ENCODE data around the gene KRTAP10-9.
"Not testable (repeated sequence)": the region's sequence is repeated elsewhere in the genome, so short reads cannot be mapped to it uniquely, and the experiment has no call there.

Gene KRTAP10-9

DNA sequence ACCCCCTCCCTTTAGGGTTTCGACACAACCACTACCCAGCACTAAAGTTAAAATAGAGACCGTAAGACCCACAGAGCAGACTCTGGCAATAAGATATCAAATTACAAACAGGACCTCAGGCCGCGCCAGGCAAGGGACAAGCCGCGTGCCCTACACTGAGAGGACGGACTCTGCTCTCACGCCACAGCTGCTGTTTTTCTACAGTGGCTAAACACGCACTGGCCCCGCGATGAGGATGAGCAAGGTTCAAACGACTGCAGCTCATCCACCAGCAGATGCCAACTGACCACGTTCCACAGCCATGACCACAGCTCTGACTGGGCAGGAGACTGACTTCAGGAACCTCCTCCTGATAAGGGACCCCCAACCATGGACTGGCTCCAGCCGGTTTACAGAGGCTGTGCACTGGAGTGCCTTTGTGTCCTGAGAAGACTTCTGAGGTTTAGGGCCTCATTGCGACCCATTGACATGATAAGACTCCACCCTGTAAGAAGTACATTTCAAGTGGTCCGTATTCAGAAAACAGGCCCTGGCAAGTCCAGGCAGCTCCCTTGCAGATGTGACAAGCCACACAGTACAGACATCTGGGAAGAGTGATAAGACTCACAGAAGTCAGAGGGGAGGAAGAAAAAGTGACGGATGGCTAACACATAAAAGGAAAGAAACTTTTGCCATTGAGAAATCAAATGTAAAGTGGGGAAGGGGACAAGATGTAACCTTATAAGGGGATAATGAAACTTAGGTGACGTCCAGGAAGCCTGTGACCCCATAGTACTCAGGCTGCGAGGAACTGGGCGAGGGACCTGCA, 33.1 kb upstream of the KRTAP10-9 start:
- peak; percentile 61 for DNase-seq
- in situ Hi-C loops (cut with MboI; ENCODE audit: low pct_unique_long_range_greater_than_20kb, low sequenced_read_pairs) = no loop called here

- in situ Hi-C loops (cut with MboI; ENCODE audit: low pct_unique_long_range_greater_than_20kb, low sequenced_read_pairs) = no loop called here
- DNase-seq = no peak
Observed at GRCh38 chr21:44594406-44594916, 32.4 kb upstream of the KRTAP10-9 start.

DNA sequence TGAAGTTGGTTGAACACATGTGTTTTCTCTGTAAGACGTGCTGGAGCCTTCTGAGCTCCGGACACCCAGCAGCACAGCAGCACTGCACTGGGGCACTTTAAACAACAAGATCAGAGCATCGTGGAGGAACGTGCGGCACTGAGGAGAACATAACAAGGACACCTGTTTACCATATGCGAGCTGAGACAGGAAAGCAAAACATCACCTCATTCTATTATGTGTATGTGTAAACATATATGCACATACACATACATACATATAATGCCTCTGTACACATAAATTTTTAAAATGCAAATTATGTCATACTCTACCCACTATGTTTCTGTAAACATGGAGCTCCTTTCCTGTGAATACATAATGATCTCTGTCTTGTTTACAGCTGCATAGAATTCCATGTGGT, 31.4 kb upstream of the KRTAP10-9 start:
- no peak for DNase-seq

DNA sequence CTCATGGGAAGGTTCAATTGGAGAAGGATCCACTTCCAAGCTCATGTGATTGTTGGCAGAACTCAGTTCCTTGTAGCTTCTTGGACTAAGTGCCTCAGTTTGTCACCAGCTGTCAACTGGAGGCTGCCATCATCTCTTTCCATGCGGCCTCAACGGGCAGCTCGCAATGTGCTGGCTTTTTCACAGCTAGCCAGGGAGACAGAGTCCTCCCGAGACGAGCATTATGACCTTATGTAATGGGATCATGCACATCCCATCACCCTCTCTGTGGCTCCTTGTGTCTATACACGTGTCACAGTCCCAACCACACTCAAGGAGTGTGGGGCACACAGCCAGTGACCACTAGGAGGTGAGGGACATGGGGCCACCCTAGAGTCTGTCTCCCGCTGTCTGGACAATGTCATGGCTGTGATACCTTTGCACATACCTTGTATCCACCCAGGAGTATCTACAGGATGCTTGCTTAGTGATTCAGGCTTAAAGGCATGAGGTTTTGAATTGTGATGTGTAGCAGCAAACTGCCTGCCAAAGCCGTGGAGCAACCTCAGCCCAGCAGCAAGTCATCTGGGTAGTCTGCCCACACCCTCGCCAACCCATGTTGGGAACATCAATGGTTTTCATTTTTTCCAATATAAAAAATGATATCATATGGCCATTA, 30.7 kb upstream of the KRTAP10-9 start:
- in situ Hi-C loops (cut with MboI; ENCODE audit: low pct_unique_long_range_greater_than_20kb, low sequenced_read_pairs) = no loop called here
- DNase-seq = no peak

More for the DNA sequence above, 31.4 kb upstream of the KRTAP10-9 start:
- in situ Hi-C loops (cut with MboI; ENCODE audit: low pct_unique_long_range_greater_than_20kb, low sequenced_read_pairs) = no loop called here

DNA sequence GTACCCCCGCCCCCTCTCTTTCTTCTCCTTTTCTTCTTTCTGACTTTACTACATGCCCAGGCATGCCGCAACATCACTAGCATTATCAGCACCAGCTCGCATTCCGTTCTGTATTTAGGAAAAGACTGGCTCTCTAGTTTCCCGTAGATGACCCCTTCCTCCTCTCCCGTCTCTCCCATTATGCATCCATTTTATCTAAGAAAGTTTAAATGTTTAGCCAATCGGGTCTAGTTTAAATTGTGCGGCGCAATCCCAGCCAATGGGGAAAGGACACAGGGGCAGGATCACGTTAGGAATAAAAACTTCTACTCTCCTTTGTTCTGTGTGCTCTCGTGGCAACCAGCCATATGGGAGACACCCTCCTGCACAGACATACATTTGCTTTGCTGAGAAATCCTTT, 28.8 kb upstream of the KRTAP10-9 start:
- in situ Hi-C loops (cut with MboI; ENCODE audit: low pct_unique_long_range_greater_than_20kb, low sequenced_read_pairs) = no loop called here
- DNase-seq = peak; percentile 26

DNA sequence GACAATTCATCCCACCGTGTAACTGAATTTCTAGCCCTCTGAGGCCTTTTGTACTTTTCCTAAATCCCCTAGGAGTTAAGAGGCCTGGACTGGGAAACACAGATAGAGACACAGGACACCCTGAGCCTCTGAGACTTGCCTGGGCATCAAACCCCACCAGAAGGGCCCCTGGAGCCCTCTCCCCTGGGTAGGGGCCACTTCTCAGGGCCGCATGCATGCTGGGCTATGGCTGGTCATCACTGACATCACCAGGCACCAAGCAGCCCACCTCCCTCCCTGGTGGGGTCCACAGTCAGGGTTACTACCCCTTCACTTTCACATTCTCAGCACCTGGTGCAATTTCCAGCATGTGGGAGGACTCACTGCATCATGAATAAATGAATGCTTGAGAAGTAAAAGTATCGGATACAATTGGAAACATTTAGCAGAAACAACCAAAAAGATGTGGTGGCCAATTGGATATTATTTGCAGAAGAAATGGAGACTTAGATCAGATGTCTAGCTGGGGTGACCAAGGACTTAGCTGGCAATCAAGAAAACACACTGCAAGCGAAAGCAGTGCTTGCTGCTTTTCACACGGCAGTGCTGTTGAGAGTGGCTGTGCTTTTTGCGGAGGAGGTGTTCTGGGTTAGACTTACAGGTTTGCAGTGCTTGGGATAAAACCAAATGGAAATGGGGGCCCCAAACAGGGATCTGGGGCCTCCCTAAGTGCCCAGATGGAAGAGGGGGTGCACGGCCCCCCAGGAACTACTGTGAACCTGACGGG, 27.4 kb upstream of the KRTAP10-9 start:
- no peak for DNase-seq
- in situ Hi-C loops (cut with MboI; ENCODE audit: low pct_unique_long_range_greater_than_20kb, low sequenced_read_pairs) = no loop called here

- in situ Hi-C loops (cut with MboI; ENCODE audit: low pct_unique_long_range_greater_than_20kb, low sequenced_read_pairs); DNase-seq: not testable (repeated sequence)
Observed at GRCh38 chr21:44600118-44600978, 26.5 kb upstream of the KRTAP10-9 start, which contains the start of gene KRTAP10-7. KRTAP10-7 (plus strand) TSS chr21:44600597; CDS start chr21:44600622, 25 bp downstream.

DNA sequence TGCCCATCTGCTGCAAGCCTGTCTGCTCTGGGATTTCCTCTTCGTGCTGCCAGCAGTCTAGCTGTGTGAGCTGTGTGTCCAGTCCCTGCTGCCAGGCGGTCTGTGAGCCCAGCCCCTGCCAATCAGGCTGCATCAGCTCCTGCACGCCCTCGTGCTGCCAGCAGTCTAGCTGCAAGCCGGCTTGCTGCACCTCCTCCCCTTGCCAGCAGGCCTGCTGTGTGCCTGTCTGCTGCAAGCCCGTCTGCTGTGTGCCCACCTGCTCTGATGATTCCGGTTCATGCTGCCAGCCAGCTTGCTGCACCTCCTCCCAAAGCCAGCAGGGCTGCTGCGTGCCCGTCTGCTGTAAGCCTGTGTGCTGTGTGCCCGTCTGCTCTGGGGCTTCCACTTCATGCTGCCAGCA, 25.8 kb upstream of the KRTAP10-9 start:
- in situ Hi-C loops (cut with MboI; ENCODE audit: low pct_unique_long_range_greater_than_20kb, low sequenced_read_pairs); DNase-seq: not testable (repeated sequence)

- DNase-seq = no peak
- in situ Hi-C loops (cut with MboI; ENCODE audit: low pct_unique_long_range_greater_than_20kb, low sequenced_read_pairs) = no loop called here
Observed at GRCh38 chr21:44601596-44602462, 25.1 kb upstream of the KRTAP10-9 start.

DNA sequence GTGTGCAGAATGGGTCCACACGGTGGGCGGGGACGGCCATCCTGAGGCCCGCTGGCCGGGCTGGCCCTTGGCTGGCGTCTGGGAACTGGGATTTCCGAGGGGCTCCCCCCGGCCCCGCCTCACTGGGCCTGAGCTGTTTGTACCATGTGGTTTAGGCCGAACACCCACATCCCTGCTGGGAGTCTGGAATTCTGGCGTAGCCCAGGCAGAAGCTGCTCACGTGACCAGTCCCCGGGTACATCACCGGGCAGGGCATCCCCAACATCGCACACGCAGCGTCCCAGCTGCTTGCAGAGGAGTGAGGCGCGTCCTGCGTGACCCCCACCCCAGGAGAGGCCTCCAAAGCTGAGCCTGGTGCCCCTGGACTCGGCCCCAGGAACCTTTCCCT, 24.4 kb upstream of the KRTAP10-9 start:
- DNase-seq = no peak
- in situ Hi-C loops (cut with MboI; ENCODE audit: low pct_unique_long_range_greater_than_20kb, low sequenced_read_pairs) = no loop called here

DNA sequence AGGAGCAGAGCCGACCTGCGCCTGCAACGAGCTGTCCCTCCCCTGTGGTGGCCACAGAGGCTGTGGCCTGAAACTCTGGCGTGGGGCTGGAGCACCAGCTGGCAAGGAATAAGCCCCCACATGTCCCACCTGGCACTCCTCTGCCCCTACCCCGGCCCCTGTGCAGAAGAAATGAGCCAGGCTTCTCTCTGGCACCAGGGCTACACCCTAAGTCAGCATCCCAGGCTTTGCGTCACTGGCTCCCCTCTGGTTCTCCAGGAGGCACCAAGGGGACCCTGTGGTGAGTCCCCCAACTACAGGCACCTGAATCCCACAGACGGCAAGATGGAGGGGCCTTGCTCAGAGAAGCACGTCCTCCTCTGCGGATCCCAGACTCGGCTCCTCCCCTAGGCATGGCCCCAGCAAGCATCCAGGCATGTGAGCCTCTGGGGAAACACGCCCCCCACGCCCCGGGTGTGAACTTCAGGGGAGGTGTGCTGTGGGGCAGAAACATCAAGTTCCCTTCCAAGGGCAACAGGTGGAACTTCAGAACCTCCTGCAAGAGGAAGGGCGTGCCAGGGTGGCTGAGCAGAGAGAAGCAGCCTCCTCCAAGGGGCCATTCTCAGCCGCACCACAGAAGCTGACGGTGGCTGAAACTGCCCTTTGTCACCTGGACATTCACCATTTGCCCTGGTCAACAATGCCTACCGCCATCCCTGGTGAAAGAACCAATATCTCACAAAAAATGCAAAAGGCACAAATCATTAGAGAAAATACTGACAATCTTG, 23.6 kb upstream of the KRTAP10-9 start:
- DNase-seq = no peak
- in situ Hi-C loops (cut with MboI; ENCODE audit: low pct_unique_long_range_greater_than_20kb, low sequenced_read_pairs) = no loop called here

DNA sequence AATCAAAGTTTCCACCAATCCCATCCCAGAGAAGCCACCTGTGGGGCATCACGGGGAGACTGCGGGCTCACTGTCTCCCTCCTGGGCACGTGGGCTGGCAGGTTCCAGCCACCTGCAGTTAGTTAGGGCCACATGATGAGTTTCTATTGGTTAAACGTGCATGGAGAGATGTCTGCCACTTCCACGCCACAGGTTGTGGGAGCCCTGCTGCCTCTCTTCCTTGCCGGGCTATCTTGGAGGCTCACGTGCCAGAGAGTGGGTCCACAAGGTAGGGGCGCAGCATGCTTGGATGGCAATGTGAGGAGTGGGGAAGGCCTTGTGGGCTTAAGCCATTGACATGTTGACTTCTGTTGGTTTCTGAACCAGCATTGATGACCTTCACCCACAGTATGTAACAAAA, 23.0 kb upstream of the KRTAP10-9 start:
- no peak for DNase-seq
- in situ Hi-C loops (cut with MboI; ENCODE audit: low pct_unique_long_range_greater_than_20kb, low sequenced_read_pairs) = no loop called here

DNA sequence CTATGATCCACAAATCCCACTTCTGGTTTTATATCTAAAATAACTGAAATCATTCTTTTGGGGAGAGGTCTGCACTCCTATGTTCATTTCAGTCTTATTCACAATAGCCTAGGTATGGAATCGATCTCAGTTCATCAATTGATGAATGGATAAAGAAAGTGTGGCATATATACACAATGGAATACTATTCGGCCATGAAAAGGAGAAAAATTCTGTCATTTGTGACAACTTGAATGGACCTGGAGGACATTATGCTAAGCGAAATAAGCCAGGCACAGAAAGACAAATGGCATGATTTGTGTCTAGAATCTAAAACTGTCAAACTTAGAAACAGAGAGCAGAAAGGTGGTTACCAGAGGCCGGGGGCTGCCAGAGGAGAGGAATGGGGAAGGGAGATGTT, 20.4 kb upstream of the KRTAP10-9 start:
- DNase-seq = no peak
- in situ Hi-C loops (cut with MboI; ENCODE audit: low pct_unique_long_range_greater_than_20kb, low sequenced_read_pairs) = no loop called here

DNA sequence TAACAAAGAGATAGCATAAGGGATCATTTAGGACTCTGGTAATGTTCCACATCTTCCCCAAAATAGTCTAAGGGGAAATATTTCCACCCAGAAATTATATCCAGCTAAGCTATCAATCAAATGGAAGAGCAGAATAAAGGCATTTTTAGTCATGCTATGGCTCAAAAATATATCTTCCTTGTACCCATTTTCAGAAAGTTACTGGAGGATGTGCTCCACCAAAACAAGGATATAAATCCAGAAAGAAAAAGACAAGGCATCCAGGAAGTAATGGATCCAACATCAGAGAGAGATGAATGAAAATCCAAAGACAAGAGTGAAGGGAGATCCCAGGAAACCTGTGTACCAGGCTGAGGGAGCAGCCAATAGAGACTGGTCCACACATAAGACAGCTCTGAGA, 17.7 kb upstream of the KRTAP10-9 start:
- in situ Hi-C loops (cut with MboI; ENCODE audit: low pct_unique_long_range_greater_than_20kb, low sequenced_read_pairs) = no loop called here
- DNase-seq = no peak

GRCh38 chr21:44610157-44610843, 16.6 kb upstream of the KRTAP10-9 start:
- in situ Hi-C loops (cut with MboI; ENCODE audit: low pct_unique_long_range_greater_than_20kb, low sequenced_read_pairs); DNase-seq: not testable (repeated sequence)

- DNase-seq = no peak
- in situ Hi-C loops (cut with MboI; ENCODE audit: low pct_unique_long_range_greater_than_20kb, low sequenced_read_pairs) = no loop called here
Observed at GRCh38 chr21:44611551-44611950, 15.3 kb upstream of the KRTAP10-9 start.

- in situ Hi-C loops (cut with MboI; ENCODE audit: low pct_unique_long_range_greater_than_20kb, low sequenced_read_pairs) = no loop called here
- no peak for DNase-seq
Observed at GRCh38 chr21:44612029-44612486, 14.8 kb upstream of the KRTAP10-9 start, which contains the start of gene KRTAP10-8. KRTAP10-8 (plus strand) TSS chr21:44612079; CDS start chr21:44612101, 22 bp downstream.
